ENCODE data around the gene TEKT1. TPM values are rescaled to one million over a fixed set of nuclear protein-coding genes. Genes with fewer than 3 reads are reported as not detected.

TEKT1 gene
- total RNA-seq, 4 donors from 2014 or later: 0.12 to 2.4 TPM; not detected in 2

DNA sequence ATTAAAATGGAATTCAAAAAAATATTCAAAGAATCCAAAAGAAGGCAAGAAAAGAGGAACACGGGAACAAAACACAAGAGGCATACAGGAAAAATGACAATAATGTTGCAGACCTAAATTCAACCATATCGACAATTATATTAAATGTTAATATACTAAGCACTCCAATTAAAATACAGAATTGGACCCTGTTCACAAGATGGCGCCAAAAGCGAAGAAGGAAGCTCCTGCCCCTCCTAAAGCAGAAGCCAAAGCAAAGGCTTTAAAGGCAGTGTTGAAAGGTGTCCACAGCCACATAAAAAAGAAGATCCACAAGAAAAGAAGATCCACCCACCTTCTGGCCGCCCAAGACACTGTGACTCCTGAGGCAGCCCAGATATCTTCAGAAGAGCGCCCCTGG, 82.0 kb downstream of the TEKT1 start:
- TF ChIP-seq CTCF (IDR thresholded peaks at IDR 0.05): no peak
- no peak for TF ChIP-seq POLR2A (IDR thresholded peaks at IDR 0.05)
- Histone ChIP-seq H3K27ac (no peak overlapping the region), H3K9me3 (no peaks in the 10 kb centered on the region), H3K4me1 (peaks cover 0 to 9% of the 10 kb centered on the region in 2 donors), H3K27me3 (no peaks in the 10 kb centered on the region), H3K4me3 (no peak overlapping the region), H3K36me3 (no peaks in the 10 kb centered on the region)
- intact Hi-C loops (cut with DNase I; ENCODE audit: low total_unique reads): no loop called here
- no peak for DNase-seq

DNA sequence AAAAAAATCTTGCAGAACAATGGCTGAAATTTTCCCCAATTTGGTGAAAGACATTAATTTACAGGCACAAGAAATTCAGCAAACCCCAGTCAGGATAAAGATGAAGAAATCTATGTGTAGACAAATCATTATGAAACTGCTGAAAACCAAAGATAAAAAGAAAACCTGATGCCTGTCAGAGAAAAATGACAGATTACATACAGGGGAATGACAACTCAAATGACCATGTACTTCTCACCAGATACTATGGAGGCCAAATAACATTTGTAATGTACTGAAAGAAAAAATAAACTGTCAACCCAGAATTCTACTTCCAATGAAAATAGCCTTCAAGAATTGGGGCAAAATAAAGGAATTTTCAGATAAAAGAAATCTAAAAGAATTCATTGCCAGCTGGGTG, 82.9 kb downstream of the TEKT1 start:
- H3K4me1 ChIP-seq: peaks cover 0 to 9% of the 10 kb centered on the region in 2 donors
- H3K27ac ChIP-seq: no peak overlapping the region
- H3K36me3 ChIP-seq: no peaks in the 10 kb centered on the region
- H3K9me3 ChIP-seq: no peaks in the 10 kb centered on the region
- no peak overlapping the region for H3K4me3 ChIP-seq
- intact Hi-C loops (cut with DNase I; ENCODE audit: low total_unique reads): no loop called here
- no peak for DNase-seq
- H3K27me3 ChIP-seq: no peaks in the 10 kb centered on the region
- TF ChIP-seq CTCF (IDR thresholded peaks at IDR 0.05) (no peak), POLR2A (IDR thresholded peaks at IDR 0.05) (no peak)

Small RNA genes within 50 kb of the gene (small RNA-seq; reads per million reads assigned to genes)
- gene AC004706.2: not detected

Other genes starting within 250 kb of the TEKT1 start
- 10 to 100 TPM in 3 of 4 donors, 1 to 10 TPM in 1; 6.2 to 52.3 (median 28.8) TPM for gene KIAA0753, start 191.0 kb downstream of the TEKT1 start, total RNA-seq
- 100 to 1,000 TPM in 1 of 4 donors, 10 to 100 TPM in 2, 1 to 10 TPM in 1; 2.8 to 108 (median 51.5) TPM for gene TXNDC17, start 190.7 kb downstream of the TEKT1 start, total RNA-seq
- gene MED31, start 180.1 kb downstream of the TEKT1 start, total RNA-seq: 10 to 100 TPM in 3 of 4 donors, 1 to 10 TPM in 1; 1.5 to 49.7 (median 15.7) TPM
- 1 to 10 TPM in 3 of 4 donors, under 1 TPM in 1; 0.26 to 3.2 (median 1.3) TPM for gene C17orf100, start 180.0 kb downstream of the TEKT1 start, total RNA-seq
- 1 to 10 TPM in 1 of 4 donors, under 1 TPM in 1, not detected in 2; 0.61 to 2.8 TPM for gene SLC13A5, start 118.4 kb downstream of the TEKT1 start, total RNA-seq
- gene XAF1, start 75.7 kb downstream of the TEKT1 start, total RNA-seq: 100 to 1,000 TPM in 1 of 4 donors, 10 to 100 TPM in 3; 16.5 to 139 (median 63.9) TPM
- 1 to 10 TPM in 2 of 4 donors, under 1 TPM in 1, not detected in 1; 0.76 to 4.7 (median 2.0) TPM for gene FBXO39, start 55.5 kb downstream of the TEKT1 start, total RNA-seq
- under 1 TPM in 2 of 4 donors, not detected in 2; 0.14 to 0.34 TPM for gene ALOX12, start 164.3 kb upstream of the TEKT1 start, total RNA-seq
- 100 to 1,000 TPM in 2 of 4 donors, 10 to 100 TPM in 2; 30.8 to 153 (median 101) TPM for gene RNASEK, start 180.9 kb upstream of the TEKT1 start, total RNA-seq
- gene BCL6B, start 191.3 kb upstream of the TEKT1 start, total RNA-seq: 10 to 100 TPM in 3 of 4 donors, 1 to 10 TPM in 1; 9.7 to 32.8 (median 22.7) TPM
- gene SLC16A13, start 204.3 kb upstream of the TEKT1 start, total RNA-seq: 1 to 10 TPM in 1 of 4 donors, under 1 TPM in 1, not detected in 2; 0.51 to 3.4 TPM
- gene SLC16A11, start 212.4 kb upstream of the TEKT1 start, total RNA-seq: 1 to 10 TPM in 1 of 4 donors, under 1 TPM in 3; 0.14 to 10.0 (median 0.85) TPM
- gene CLEC10A, start 248.5 kb upstream of the TEKT1 start, total RNA-seq: 1 to 10 TPM in 2 of 4 donors, not detected in 2; 1.5 to 3.5 TPM

Measured in uterus (tissue), 4 donors.